Esophagus (tissue), 2 donors: ENCODE results near the gene CHM. TPM values are rescaled to one million over a fixed set of nuclear protein-coding genes. Genes with fewer than 3 reads are reported as not detected.
"Not testable (repeated sequence)": the region's sequence is repeated elsewhere in the genome, so short reads cannot be mapped to it uniquely, and the experiment has no call there.

Experiments
- H3K27ac ChIP-seq, 2 donors: one replicate each; pipeline ENCODE4 v1.5.1; 2013; ENCODE audit warnings: low read depth in 2 of 2, mild to moderate bottlenecking in 2 of 2, inconsistent platforms in 1 of 2, low read length in 1 of 2, moderate library complexity in 1 of 2
- H3K27me3 ChIP-seq, 2 donors: one replicate each; pipeline ENCODE4 v1.6.1; 2013; ENCODE audit warnings: low read length in 2 of 2, control low read depth in 1 of 2, mild to moderate bottlenecking in 1 of 2; ENCODE audit not compliant: insufficient read depth in 2 of 2, control insufficient read depth in 1 of 2
- H3K36me3 ChIP-seq, 2 donors: one replicate each; pipeline ENCODE4 v1.6.1; 2013; ENCODE audit warnings: low read length in 1 of 2; ENCODE audit not compliant: control insufficient read depth in 2 of 2, insufficient read depth in 2 of 2
- H3K4me1 ChIP-seq, 2 donors: one replicate each; pipeline ENCODE4 v1.6.1; 2013; ENCODE audit warnings: low read length in 1 of 2; ENCODE audit not compliant: control insufficient read depth in 2 of 2, insufficient read depth in 2 of 2
- H3K4me3 ChIP-seq, 2 donors: one replicate each; pipeline ENCODE4 v1.5.1; 2013; ENCODE audit warnings: low read length in 2 of 2, mild to moderate bottlenecking in 2 of 2, low read depth in 1 of 2, moderate library complexity in 1 of 2
- H3K9me3 ChIP-seq, 2 donors: one replicate each; pipeline ENCODE4 v1.6.1; 2013; ENCODE audit warnings: mild to moderate bottlenecking in 2 of 2, low read depth in 1 of 2, low read length in 1 of 2, moderate library complexity in 1 of 2; ENCODE audit not compliant: control insufficient read depth in 2 of 2, insufficient read depth in 1 of 2
- WGBS, 2 donors: extraction: QIAGEN DNeasy Blood & Tissue Kit; methylation state at CpG; one replicate each; pipeline ENCODE4 v1.1.7; 2013; 5-methylcytosine and 5-hydroxymethylcytosine counted together
- polyA plus RNA-seq, 2 donors: library from polyadenylated mRNA; stranded (reverse); fragments of 200-250 nt; gene quantifications; one replicate each; pipeline ENCODE4 v1.2.3, GENCODE V29; 2013
- donor health status: healthy with polysubstance abuse.
- donor health status: Bipolar disorder and iron deficiency.

The CHM gene
- polyA plus RNA-seq, 2 donors, result 4.8 to 6.0 TPM

DNA sequence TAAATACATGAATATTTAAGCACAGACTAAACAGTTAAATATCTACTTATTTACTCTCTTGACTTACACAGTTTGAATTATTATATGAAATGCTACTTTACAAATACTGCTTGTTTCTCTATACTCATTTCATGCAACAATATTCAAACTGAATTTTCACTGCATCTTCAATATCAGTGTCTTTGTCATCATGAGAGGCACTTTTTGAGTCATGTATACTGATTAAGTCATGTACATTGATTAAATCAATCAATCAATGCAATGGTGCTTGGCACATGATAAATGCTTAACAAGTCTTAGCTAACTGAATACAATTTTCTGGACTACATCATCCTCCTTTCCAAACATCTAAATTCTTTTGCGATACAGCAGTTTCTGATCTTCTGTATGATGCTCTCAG lies 67.1 kb downstream of the CHM start:
- WGBS, 2 donors, result 92 to 97% methylated on average over 1 of the region's 1 CpG
- Histone ChIP-seq H3K27me3 (no peaks in the 10 kb centered on the region), H3K4me1 (no peaks in the 10 kb centered on the region)

DNA sequence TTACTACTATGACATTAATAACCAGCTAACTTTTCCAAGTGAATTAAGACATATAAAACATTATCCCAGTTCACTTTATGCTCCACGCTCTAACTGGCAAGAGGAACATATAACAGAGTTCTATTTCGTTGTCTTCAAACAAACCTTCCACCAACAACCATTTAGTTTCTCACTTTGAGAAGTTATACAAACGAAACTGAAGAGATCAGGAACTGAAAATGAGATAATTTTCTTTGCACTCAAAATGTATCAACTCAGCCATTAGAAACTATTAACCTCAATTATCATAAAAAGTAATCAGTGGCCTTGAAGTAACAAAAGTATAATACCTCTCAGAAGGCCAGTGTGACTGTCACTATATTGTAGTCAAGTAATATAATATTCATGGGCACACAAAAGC lies 70.1 kb downstream of the CHM start:
- Histone ChIP-seq H3K27me3 (no peaks in the 10 kb centered on the region), H3K36me3 (no peaks in the 10 kb centered on the region), H3K9me3 (no peaks in the 10 kb centered on the region), H3K27ac (no peak overlapping the region), H3K4me1 (no peaks in the 10 kb centered on the region), H3K4me3 (no peak overlapping the region)
- WGBS, 2 donors, result 54 to 86% methylated on average over 3 of the region's 3 CpGs

More for the DNA sequence above, 67.1 kb downstream of the CHM start:
- no peak overlapping the region for H3K4me3 ChIP-seq
- H3K36me3 ChIP-seq, result no peaks in the 10 kb centered on the region
- peaks cover 0 to 4% of the 10 kb centered on the region in 2 donors for H3K9me3 ChIP-seq
- no peak overlapping the region for H3K27ac ChIP-seq

DNA sequence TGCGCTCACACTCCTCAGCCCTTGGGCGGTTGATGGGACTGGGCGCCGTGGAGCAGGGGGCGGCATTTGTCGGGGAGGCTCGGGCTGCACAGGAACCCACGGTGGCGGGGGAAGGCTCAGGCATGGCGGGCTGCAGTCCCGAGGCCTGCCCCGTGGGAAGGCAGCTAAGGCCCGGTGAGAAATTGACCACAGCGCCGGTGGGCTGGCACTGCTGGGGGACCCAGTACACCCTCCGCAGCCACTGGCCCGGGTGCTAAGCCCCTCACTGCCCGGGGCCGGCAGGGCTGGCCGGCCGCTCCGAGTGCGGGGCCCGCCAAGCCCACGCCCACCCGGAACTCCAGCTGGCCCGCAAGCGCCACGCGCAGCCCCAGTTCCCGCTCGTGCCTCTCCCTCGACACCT lies 75.0 kb downstream of the CHM start:
- H3K36me3 ChIP-seq, H3K9me3 ChIP-seq, H3K4me3 ChIP-seq, H3K27ac ChIP-seq, H3K4me1 ChIP-seq, H3K27me3 ChIP-seq: not testable (repeated sequence)
- 97 to 99% methylated on average over 11 to 29 of the region's 33 CpGs for WGBS, 2 donors

DNA sequence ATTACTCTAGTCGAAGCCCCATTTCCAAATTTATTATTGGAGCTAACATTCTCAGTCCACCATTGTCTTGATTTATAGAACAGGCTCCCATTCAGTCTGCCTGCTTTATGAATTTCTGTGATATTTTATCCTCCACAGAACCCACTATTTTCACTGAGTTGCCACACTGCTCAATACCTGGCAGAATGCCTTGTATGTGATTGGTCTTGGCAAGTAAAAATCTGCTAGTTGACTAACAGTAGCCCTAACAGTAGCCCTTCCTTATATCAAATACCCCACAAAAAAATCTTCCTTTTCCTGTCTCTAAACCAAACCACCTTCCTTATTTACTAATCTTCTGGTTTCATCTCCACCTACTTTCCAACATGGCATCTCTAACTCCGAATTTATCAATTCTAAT lies 82.6 kb downstream of the CHM start:
- H3K36me3 ChIP-seq, result no peaks in the 10 kb centered on the region
- H3K27ac ChIP-seq, result no peak overlapping the region
- H3K9me3 ChIP-seq, result no peaks in the 10 kb centered on the region
- no peaks in the 10 kb centered on the region for H3K27me3 ChIP-seq
- H3K4me3 ChIP-seq, result no peak overlapping the region
- no peaks in the 10 kb centered on the region for H3K4me1 ChIP-seq
- 47 to 62% methylated on average over 2 of the region's 2 CpGs for WGBS, 2 donors

DNA sequence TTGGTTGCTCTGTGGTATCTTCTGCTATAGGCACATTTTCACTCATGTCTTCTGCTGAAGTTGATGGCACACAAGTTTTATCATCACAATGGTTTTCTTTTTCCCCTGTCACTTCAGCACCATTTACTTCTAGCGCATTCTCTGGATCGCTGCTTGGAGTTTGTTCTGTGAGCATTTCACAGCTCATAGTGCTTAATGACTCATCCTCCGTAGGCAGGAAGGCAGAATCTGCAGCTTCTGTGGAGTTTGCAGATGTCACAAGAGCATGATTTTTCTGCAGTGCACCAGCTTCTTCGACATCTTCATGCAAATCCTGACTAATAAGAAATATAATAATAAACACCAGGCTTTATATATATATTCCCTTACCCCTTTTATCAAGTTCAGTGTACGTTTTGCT lies 83.6 kb downstream of the CHM start:
- no peaks in the 10 kb centered on the region for H3K36me3 ChIP-seq
- H3K4me1 ChIP-seq, result no peaks in the 10 kb centered on the region
- no peak overlapping the region for H3K4me3 ChIP-seq
- H3K27me3 ChIP-seq, result no peaks in the 10 kb centered on the region
- 66 to 71% methylated on average over 5 of the region's 5 CpGs for WGBS, 2 donors
- no peak overlapping the region for H3K27ac ChIP-seq
- no peaks in the 10 kb centered on the region for H3K9me3 ChIP-seq

DNA sequence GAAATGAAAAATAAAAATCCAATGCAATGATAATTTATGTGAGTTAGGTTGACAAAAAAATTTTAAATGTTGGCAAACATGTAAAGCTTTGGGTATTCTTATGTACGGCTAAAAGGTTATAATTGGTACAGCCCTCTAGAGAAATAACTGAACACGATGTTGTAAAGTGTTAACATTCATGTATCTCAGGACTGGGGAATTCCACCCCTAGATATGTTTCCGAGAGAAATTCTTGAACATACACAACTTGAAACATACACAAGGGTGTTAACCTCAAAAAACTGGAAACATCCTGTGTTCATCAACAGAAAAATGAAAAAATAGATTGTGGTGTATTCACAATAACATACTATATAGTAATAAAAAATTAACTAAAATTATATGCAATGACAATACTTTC lies 91.8 kb downstream of the CHM start:
- Histone ChIP-seq H3K4me3 (no peak overlapping the region), H3K9me3 (no peaks in the 10 kb centered on the region), H3K27ac (no peak overlapping the region), H3K4me1 (no peaks in the 10 kb centered on the region), H3K27me3 (no peaks in the 10 kb centered on the region), H3K36me3 (peaks cover 4 to 5% of the 10 kb centered on the region in 2 donors)
- WGBS, 2 donors, result 86 to 95% methylated on average over 3 of the region's 3 CpGs

DNA sequence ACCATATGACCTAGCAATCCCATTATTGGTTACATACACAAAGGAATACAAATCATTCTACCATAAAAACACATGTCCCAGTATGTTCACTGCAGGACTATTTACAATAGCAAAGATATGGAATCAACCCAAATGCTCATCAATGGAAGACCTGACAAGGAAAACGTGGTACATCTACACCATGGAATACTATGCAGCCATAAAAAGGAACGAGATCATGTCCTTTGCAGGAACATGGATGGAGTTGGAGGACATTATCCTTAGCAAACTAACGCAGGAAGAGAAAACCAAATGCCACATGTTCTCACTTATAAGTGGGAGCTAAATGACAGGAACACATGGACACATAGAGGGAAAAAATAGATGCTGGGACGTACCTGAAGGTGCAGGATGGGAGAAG lies 102.6 kb downstream of the CHM start:
- H3K4me3 ChIP-seq, H3K4me1 ChIP-seq, H3K36me3 ChIP-seq, H3K9me3 ChIP-seq, H3K27ac ChIP-seq, H3K27me3 ChIP-seq: not testable (repeated sequence)
- WGBS, 2 donors, result 85 to 98% methylated on average over 4 of the region's 4 CpGs

DNA sequence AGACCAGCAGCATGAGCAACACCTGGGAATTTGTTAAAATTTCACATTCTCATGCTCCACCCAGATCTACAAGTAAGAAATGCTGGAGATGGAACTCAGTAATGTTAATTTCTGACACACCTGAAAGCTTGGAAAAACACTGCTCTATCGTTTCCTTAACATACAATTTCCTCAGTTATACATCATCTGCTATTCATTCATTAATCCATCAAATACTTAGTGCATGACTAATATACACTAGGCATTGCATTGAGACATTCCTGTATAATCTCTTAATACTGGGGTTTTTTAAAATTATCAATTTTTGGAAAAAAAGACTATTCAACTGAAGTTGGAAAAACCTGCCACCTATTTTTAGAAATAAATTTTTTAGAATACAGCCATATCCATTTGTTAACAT lies 106.1 kb downstream of the CHM start:
- peaks cover 0 to 2% of the 10 kb centered on the region in 2 donors for H3K9me3 ChIP-seq
- WGBS, 2 donors, result 40 to 50% methylated on average over 1 of the region's 1 CpG
- H3K27ac ChIP-seq, result no peak overlapping the region

DNA sequence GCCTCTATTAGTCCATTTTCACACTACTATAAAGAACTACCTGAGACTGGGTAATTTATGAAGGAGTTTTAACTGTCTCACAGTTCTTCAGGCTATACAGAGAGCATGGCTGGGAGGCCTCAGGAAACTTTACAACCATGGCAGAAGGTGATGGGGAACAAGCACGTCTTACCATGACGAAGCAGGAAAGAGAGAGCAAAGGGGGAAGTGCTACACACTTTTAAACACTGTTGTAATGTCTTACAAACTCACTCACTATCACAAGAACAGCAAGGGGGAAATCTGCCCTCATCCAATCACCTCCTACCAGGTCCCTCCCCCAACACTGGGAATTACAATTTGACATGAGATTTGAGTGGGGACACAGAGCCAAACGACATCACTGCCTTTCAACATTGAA lies 107.4 kb downstream of the CHM start:
- WGBS, 2 donors, result 61 to 79% methylated on average over 3 of the region's 3 CpGs

More for the DNA sequence above, 106.1 kb downstream of the CHM start:
- Histone ChIP-seq H3K27me3 (no peaks in the 10 kb centered on the region), H3K4me3 (no peak overlapping the region), H3K36me3 (no peaks in the 10 kb centered on the region), H3K4me1 (no peaks in the 10 kb centered on the region)

DNA sequence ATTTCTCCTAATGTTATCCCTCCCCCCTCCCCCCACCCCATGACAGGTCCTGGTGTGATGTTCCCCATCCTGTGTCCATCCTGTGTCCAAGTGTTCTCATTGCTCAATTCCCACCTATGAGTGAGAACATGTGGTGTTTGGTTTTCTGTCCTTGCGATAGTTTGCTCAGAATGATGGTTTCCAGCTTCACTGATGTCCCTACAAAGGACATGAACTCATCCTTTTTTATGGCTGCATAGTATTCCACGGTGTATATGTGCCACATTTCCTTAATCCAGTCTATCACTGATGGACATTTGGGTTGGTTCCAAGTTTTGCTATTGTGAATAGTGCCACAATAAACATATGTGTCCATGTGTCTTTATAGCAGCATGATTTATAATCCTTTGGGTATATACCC lies 113.0 kb downstream of the CHM start:
- not testable (repeated sequence) for H3K36me3 ChIP-seq, H3K27ac ChIP-seq, H3K9me3 ChIP-seq, H3K4me3 ChIP-seq, H3K27me3 ChIP-seq, H3K4me1 ChIP-seq
- 74 to 90% methylated on average over 2 of the region's 2 CpGs for WGBS, 2 donors

More for the DNA sequence above, 107.4 kb downstream of the CHM start:
- not testable (repeated sequence) for H3K27ac ChIP-seq, H3K27me3 ChIP-seq, H3K4me1 ChIP-seq, H3K4me3 ChIP-seq, H3K36me3 ChIP-seq, H3K9me3 ChIP-seq
